IMR-90 (cell line): Measurements from ENCODE around the gene ST3GAL5. TPM values are rescaled to one million over a fixed set of nuclear protein-coding genes. Genes with fewer than 3 reads are reported as not detected.

Source experiments
- ATAC-seq: fragments of 200-7000 bp; cut with Tn5 transposase; 2 replicates; pipeline ENCODE4 v1.9.1; 2020; ENCODE audit warnings: low read depth, mild to moderate bottlenecking, moderate library complexity
- BruUV-seq: library from RNA; stranded (reverse); fragments of 400-500 nt; replicated peaks from 2 replicates; lab custom pipeline; 2021; lab: Mats Ljungman, UMichigan
- CTCF ChIA-PET: fragments of 300-600 bp; formaldehyde crosslinking; extraction: SDS; loops from one replicate; lab custom pipeline; 2021; ENCODE audit warnings: antibody characterized with exemption; lab: Yijun Ruan, JAX
- POLR2A ChIA-PET: fragments of 300-600 bp; sonication (Branson Sonifier 250); formaldehyde crosslinking; loops from one replicate; lab custom pipeline; 2022; ENCODE audit warnings: antibody characterized with exemption; ENCODE audit not compliant: unreplicated experiment; lab: Charles Lee
- DNase-seq: peaks from one replicate; pipeline ENCODE4 v3.0.0; 2013
- H2AFZ ChIP-seq: replicated peaks from 2 replicates; pipeline ENCODE3; 2013; ENCODE audit warnings: low read length, mild to moderate bottlenecking; ENCODE audit not compliant: poor library complexity
- H2AK5ac ChIP-seq: 2 replicates; pipeline ENCODE4 v1.6.1; 2013; ENCODE audit warnings: low read depth, low read length, inconsistent platforms
- H2AK9ac ChIP-seq: replicated peaks from 2 replicates; pipeline ENCODE3; 2013; ENCODE audit warnings: mild to moderate bottlenecking, low read depth, low read length, moderate library complexity; ENCODE audit not compliant: poor library complexity
- H2BK120ac ChIP-seq: 2 replicates; pipeline ENCODE4 v1.6.1; 2013; ENCODE audit warnings: low read depth, low read length, inconsistent platforms
- H2BK15ac ChIP-seq: 3 replicates; pipeline ENCODE4 v1.6.1; 2013; ENCODE audit warnings: low read depth, low read length, inconsistent platforms
- H2BK20ac ChIP-seq: 2 replicates; pipeline ENCODE4 v1.6.1; 2013; ENCODE audit warnings: low read depth, mild to moderate bottlenecking, inconsistent platforms, low read length, moderate library complexity
- H2BK5ac ChIP-seq: 2 replicates; pipeline ENCODE4 v1.6.1; 2013; ENCODE audit warnings: mild to moderate bottlenecking, low read depth, low read length, inconsistent platforms; ENCODE audit not compliant: poor library complexity, severe bottlenecking
- H3K14ac ChIP-seq: replicated peaks from 2 replicates; pipeline ENCODE4 v1.6.1; 2013; ENCODE audit warnings: low read depth, low read length, inconsistent platforms
- H3K18ac ChIP-seq: 2 replicates; pipeline ENCODE4 v1.6.1; 2013; ENCODE audit warnings: low read depth, low read length, control low read depth
- H3K23ac ChIP-seq: 2 replicates; pipeline ENCODE4 v1.6.1; 2013; ENCODE audit warnings: low read depth, low read length, inconsistent platforms
- H3K27ac ChIP-seq: 2 replicates; pipeline ENCODE4 v1.5.1; 2013; ENCODE audit warnings: mild to moderate bottlenecking, control low read depth, low read length; ENCODE audit not compliant: insufficient read depth
- H3K27me3 ChIP-seq: 2 replicates; pipeline ENCODE4 v1.6.1; 2013; ENCODE audit warnings: low read length; ENCODE audit not compliant: control insufficient read depth, insufficient read depth
- H3K36me3 ChIP-seq: 2 replicates; pipeline ENCODE4 v1.6.1; 2013; ENCODE audit warnings: low read length, mixed read lengths; ENCODE audit not compliant: control insufficient read depth, insufficient read depth
- H3K4ac ChIP-seq: 2 replicates; pipeline ENCODE4 v1.6.1; 2013; ENCODE audit warnings: low read depth, low read length, inconsistent platforms
- H3K4me1 ChIP-seq: 2 replicates; pipeline ENCODE4 v1.6.1; 2013; ENCODE audit warnings: low read length, mixed read lengths; ENCODE audit not compliant: control insufficient read depth, insufficient read depth
- H3K4me2 ChIP-seq: 2 replicates; pipeline ENCODE4 v1.6.1; 2013; ENCODE audit warnings: low read depth, mild to moderate bottlenecking, control low read depth, low read length, moderate library complexity
- H3K4me3 ChIP-seq: 2 replicates; pipeline ENCODE4 v1.5.1; 2013; ENCODE audit warnings: low read depth, mild to moderate bottlenecking, control low read depth, low read length, moderate library complexity; ENCODE audit not compliant: insufficient read depth
- H3K56ac ChIP-seq: 2 replicates; pipeline ENCODE4 v1.6.1; 2013; ENCODE audit warnings: low read length, inconsistent platforms; ENCODE audit not compliant: insufficient read depth; ENCODE audit errors: extremely low read depth
- H3K79me1 ChIP-seq, 2 experiments: 2 replicates each; pipeline ENCODE4 v1.6.1; 2013; ENCODE audit warnings: low read length in 2 of 2, inconsistent platforms in 1 of 2, low read depth in 1 of 2
- H3K9ac ChIP-seq: 2 replicates; pipeline ENCODE4 v1.6.1; 2013; ENCODE audit warnings: low read depth, low read length, control low read depth
- H3K9me1 ChIP-seq: 2 replicates; pipeline ENCODE4 v1.6.1; 2013; ENCODE audit warnings: low read length, inconsistent platforms; ENCODE audit not compliant: insufficient read depth
- H3K9me3 ChIP-seq: 2 replicates; pipeline ENCODE4 v1.6.1; 2013; ENCODE audit warnings: low read length; ENCODE audit not compliant: control insufficient read depth, insufficient read depth
- H4K20me1 ChIP-seq: 2 replicates; pipeline ENCODE4 v1.6.1; 2013; ENCODE audit warnings: low read length, inconsistent platforms; ENCODE audit not compliant: insufficient read depth
- H4K5ac ChIP-seq: 2 replicates; pipeline ENCODE4 v1.6.1; 2013; ENCODE audit warnings: mild to moderate bottlenecking, low read depth, low read length, control low read depth
- H4K8ac ChIP-seq, 2 experiments: 2 replicates each; pipeline ENCODE4 v1.6.1; 2013; ENCODE audit warnings: low read depth in 2 of 2, low read length in 2 of 2, control low read depth in 1 of 2, inconsistent platforms in 1 of 2
- H4K91ac ChIP-seq: 2 replicates; pipeline ENCODE4 v1.6.1; 2013; ENCODE audit warnings: low read depth, low read length, inconsistent platforms; ENCODE audit not compliant: insufficient read depth
- CEBPB ChIP-seq: IDR thresholded peaks from 2 replicates; pipeline ENCODE4 v1.6.1; 2012; ENCODE audit warnings: low read depth, low read length, improper control_type of control experiment
- CHD1 ChIP-seq: IDR thresholded peaks from 2 replicates; pipeline ENCODE4 v1.6.1; 2012; ENCODE audit warnings: low read depth, low read length, improper control_type of control experiment
- WGBS, 2 experiments: methylation state at CpG; one replicate each; pipeline versions ENCODE4 v1.1.5 to v1.1.7; 2013; ENCODE audit warnings: missing lambda C conversion rate in 2 of 2; ENCODE audit not compliant: insufficient read length in 1 of 2; ENCODE audit errors: extremely low coverage in 2 of 2; 5-methylcytosine and 5-hydroxymethylcytosine counted together
- dilution Hi-C: fragments of 300-500 bp; cut with HindIII; formaldehyde crosslinking; loops from one replicate; pipeline ENCODE4 v1.14.3; 2018; ENCODE audit warnings: low sequenced_read_pairs; ENCODE audit not compliant: unreplicated experiment
- in situ Hi-C: fragments of 300-500 bp; cut with MboI; formaldehyde crosslinking; loops from 3 replicates; pipeline ENCODE4 v1.14.3; 2019; ENCODE audit warnings: low sequenced_read_pairs, inconsistent platforms, mixed read lengths
- intact Hi-C: fragments of 100-400 bp; cut with micrococcal nuclease; formaldehyde crosslinking; loops from 2 replicates; pipeline ENCODE4 v1.10.0; 2022
- polyA plus RNA-seq, 3 experiments: library from polyadenylated mRNA; depleted of rRNA; stranded (reverse); fragments of >200 nt; gene quantifications; 2 replicates each; pipeline ENCODE4 v1.2.3, GENCODE V29; 2012; ENCODE audit warnings: low replicate concordance in 1 of 3
- total RNA-seq: library from RNA; depleted of rRNA; stranded (reverse); fragments of >200 nt; gene quantifications from 2 replicates; pipeline ENCODE4 v1.2.3, GENCODE V29; 2012

The ST3GAL5 gene
- total and polyA plus RNA-seq, 2 of the 4 experiments (the other 2 are of a cell fraction) = 16.8 to 21.0 TPM

DNA sequence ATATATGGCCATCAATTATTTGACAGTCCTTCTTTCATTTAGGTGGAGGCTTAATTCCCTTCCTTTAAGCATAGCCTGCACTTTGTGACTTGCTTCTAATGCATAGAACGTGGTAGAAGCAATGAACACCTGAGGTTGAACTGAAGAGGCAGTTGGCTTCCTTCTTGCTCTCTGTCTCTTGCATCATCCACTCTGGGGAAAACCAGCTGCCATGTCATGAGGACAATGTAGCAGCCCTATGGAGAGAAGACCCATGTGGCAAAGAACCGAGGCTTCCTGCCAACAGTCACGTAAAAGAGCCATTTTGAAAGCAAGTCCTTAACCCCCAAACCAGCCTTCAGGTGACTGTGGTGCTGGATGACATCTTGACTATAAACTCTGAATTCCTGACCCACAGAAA is 88.2 kb downstream of the ST3GAL5 start:
- H3K4ac ChIP-seq = no peak overlapping the region; the same call in none of the 2 replicates
- in situ Hi-C loops = no loop called here
- BruUV-seq = no TSS peak
- intact Hi-C loops = no loop called here
- H3K23ac ChIP-seq = no peak overlapping the region
- H4K91ac ChIP-seq = no peak overlapping the region
- no peak overlapping the region for H2AFZ ChIP-seq
- peaks cover 4% of the 10 kb centered on the region for H3K9me3 ChIP-seq
- H3K14ac ChIP-seq = no peak overlapping the region
- CTCF ChIA-PET = no interaction called here
- H3K18ac ChIP-seq = no peak overlapping the region
- H4K20me1 ChIP-seq = no peaks in the 10 kb centered on the region
- H2BK15ac ChIP-seq = no peak overlapping the region
- no peaks in the 10 kb centered on the region for H3K79me1 ChIP-seq
- H3K9me1 ChIP-seq = peaks cover 16% of the 10 kb centered on the region
- no peak for DNase-seq
- H3K9ac ChIP-seq = no peak overlapping the region
- H3K36me3 ChIP-seq = no peaks in the 10 kb centered on the region
- H4K5ac ChIP-seq = no peak overlapping the region
- 100% methylated on average over 1 of the region's 3 CpGs; no CpG with 5 or more reads in 1 of the 2 experiments for WGBS, 2 experiments
- no peak overlapping the region for H3K4me2 ChIP-seq
- no peak overlapping the region for H2AK5ac ChIP-seq
- no peak overlapping the region for H2AK9ac ChIP-seq
- no peaks in the 10 kb centered on the region for H3K27me3 ChIP-seq
- dilution Hi-C loops = no loop called here
- no peak for TF ChIP-seq CHD1
- TF ChIP-seq CEBPB = 0 out of 2 replicates have a peak, but pooled peaks have one; percentile 17
- no peak overlapping the region for H2BK120ac ChIP-seq
- H2BK5ac ChIP-seq = no peak overlapping the region
- H3K56ac ChIP-seq = no peak overlapping the region
- H3K4me1 ChIP-seq = peaks cover 20% of the 10 kb centered on the region
- no peak overlapping the region; the same call in none of the 2 replicates for H2BK20ac ChIP-seq
- H4K8ac ChIP-seq = no peak overlapping the region
- no peak overlapping the region for H3K27ac ChIP-seq
- POLR2A ChIA-PET = no interaction called here
- no peak overlapping the region for H3K4me3 ChIP-seq
- ATAC-seq = no peak
